Ovary (tissue), 3 donors: ENCODE results near the gene LAMTOR1.

Source experiments
- EP300 ChIP-seq: sonication (generic); formaldehyde crosslinking; IDR thresholded peaks from one replicate; pipeline ENCODE4 v1.6.1; 2017; ENCODE audit warnings: antibody characterized with exemption
- POLR2A ChIP-seq: fragments of 450-650 bp; IDR thresholded peaks from one replicate; pipeline ENCODE4 v1.6.1; 2017; ENCODE audit warnings: antibody characterized with exemption, mild to moderate bottlenecking, moderate library complexity
- TF ChIP-seq, protein P1 (sequence below), 3 donors: fragments of 450-650 bp in 2 of 3; fragments of 200-600 bp in 1 of 3; IDR thresholded peaks; one replicate each; pipeline versions ENCODE4 v1.5.1 to v1.8.0; 2016 to 2022; ENCODE audit warnings: antibody characterized with exemption in 3 of 3, mild to moderate bottlenecking in 1 of 3
- donor health status: DM: no; HTN: no; CAD: no.

DNA sequence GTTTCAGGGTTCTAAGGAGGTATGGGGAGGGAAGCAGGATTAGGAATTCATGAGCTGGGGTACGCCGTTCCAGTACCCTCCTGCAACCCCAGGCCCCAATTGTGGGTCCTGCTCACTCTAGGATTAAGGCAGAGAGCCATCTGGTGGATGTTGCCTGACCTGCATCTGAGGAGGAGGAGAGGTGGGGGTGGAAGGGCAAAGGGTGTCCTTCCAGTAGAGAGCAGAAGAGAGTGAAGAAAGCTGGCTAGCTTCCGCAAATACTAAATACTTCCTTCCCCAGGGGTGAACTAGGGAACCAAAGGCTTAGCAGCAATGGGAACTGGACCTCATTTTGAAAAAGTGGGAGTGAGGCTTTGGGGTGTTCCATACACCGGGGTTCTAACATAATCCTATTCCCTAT, 11.8 kb downstream of the LAMTOR1 start:
- TF ChIP-seq, protein P1, sequence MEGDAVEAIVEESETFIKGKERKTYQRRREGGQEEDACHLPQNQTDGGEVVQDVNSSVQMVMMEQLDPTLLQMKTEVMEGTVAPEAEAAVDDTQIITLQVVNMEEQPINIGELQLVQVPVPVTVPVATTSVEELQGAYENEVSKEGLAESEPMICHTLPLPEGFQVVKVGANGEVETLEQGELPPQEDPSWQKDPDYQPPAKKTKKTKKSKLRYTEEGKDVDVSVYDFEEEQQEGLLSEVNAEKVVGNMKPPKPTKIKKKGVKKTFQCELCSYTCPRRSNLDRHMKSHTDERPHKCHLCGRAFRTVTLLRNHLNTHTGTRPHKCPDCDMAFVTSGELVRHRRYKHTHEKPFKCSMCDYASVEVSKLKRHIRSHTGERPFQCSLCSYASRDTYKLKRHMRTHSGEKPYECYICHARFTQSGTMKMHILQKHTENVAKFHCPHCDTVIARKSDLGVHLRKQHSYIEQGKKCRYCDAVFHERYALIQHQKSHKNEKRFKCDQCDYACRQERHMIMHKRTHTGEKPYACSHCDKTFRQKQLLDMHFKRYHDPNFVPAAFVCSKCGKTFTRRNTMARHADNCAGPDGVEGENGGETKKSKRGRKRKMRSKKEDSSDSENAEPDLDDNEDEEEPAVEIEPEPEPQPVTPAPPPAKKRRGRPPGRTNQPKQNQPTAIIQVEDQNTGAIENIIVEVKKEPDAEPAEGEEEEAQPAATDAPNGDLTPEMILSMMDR (IDR thresholded peaks at IDR 0.05), result peak; percentile 57 to 86 (median 72)
- TF ChIP-seq EP300 (no peak), POLR2A (no peak)
